HEK293 (cell line): ENCODE data around the gene MYBPC3.

Source experiments
- REPIN1 ChIP-seq: fragments of 450-650 bp; formaldehyde crosslinking; IDR thresholded peaks from 2 replicates; pipeline ENCODE4 v1.5.1; 2017; ENCODE audit warnings: missing biosample characterization, missing genetic modification characterization, low read depth
- YY1 ChIP-seq: fragments of 450-650 bp; formaldehyde crosslinking; IDR thresholded peaks from 2 replicates; pipeline ENCODE4 v1.5.1; 2018; ENCODE audit warnings: missing biosample characterization, missing genetic modification characterization
- ZNF121 ChIP-seq: fragments of 450-650 bp; formaldehyde crosslinking; IDR thresholded peaks from 2 replicates; pipeline ENCODE4 v1.5.1; 2016; ENCODE audit warnings: missing biosample characterization, missing genetic modification characterization
- ZNF133 ChIP-seq: fragments of 450-650 bp; formaldehyde crosslinking; IDR thresholded peaks from 2 replicates; pipeline ENCODE4 v1.5.1; 2016; ENCODE audit warnings: missing biosample characterization, missing genetic modification characterization
- ZNF146 ChIP-seq: fragments of 450-650 bp; formaldehyde crosslinking; IDR thresholded peaks from 2 replicates; pipeline ENCODE4 v1.5.1; 2016; ENCODE audit warnings: missing biosample characterization, missing genetic modification characterization
- ZNF335 ChIP-seq: fragments of 450-650 bp; formaldehyde crosslinking; conservative IDR thresholded peaks from 2 replicates; pipeline ENCODE4 v1.5.1; 2016; ENCODE audit warnings: missing biosample characterization, missing genetic modification characterization
- ZNF514 ChIP-seq: fragments of 450-650 bp; formaldehyde crosslinking; IDR thresholded peaks from 2 replicates; pipeline ENCODE4 v1.5.1; 2016; ENCODE audit warnings: missing biosample characterization, missing genetic modification characterization
- ZNF560 ChIP-seq: fragments of 450-650 bp; formaldehyde crosslinking; IDR thresholded peaks from 2 replicates; pipeline ENCODE4 v1.5.1; 2017; ENCODE audit warnings: missing biosample characterization, missing genetic modification characterization, borderline replicate concordance
- ZNF561 ChIP-seq: fragments of 450-650 bp; IDR thresholded peaks from 2 replicates; pipeline ENCODE4 v1.5.1; 2018; ENCODE audit warnings: missing biosample characterization, missing genetic modification characterization, borderline replicate concordance
- ZNF600 ChIP-seq: fragments of 450-650 bp; formaldehyde crosslinking; IDR thresholded peaks from 2 replicates; pipeline ENCODE4 v1.5.1; 2016; ENCODE audit warnings: missing biosample characterization, missing genetic modification characterization
- TF ChIP-seq, protein P1 (sequence below): sonication (generic); formaldehyde crosslinking; IDR thresholded peaks from 2 replicates; pipeline ENCODE4 v1.8.1; 2022; ENCODE audit warnings: mild to moderate bottlenecking, moderate library complexity, missing genetic modification reagents
- TF ChIP-seq, protein P2 (sequence below): fragments of 450-650 bp; formaldehyde crosslinking; IDR thresholded peaks from 2 replicates; pipeline ENCODE4 v1.5.1; 2016; ENCODE audit warnings: missing biosample characterization, missing genetic modification characterization
- TF ChIP-seq, protein P3 (sequence below): fragments of 450-650 bp; formaldehyde crosslinking; IDR thresholded peaks from 2 replicates; pipeline ENCODE4 v1.5.1; 2016; ENCODE audit warnings: missing biosample characterization, missing genetic modification characterization
- TF ChIP-seq, protein P4 (sequence below): fragments of 450-650 bp; formaldehyde crosslinking; IDR thresholded peaks from 2 replicates; pipeline ENCODE4 v1.5.1; 2016; ENCODE audit warnings: missing biosample characterization, missing genetic modification characterization

DNA sequence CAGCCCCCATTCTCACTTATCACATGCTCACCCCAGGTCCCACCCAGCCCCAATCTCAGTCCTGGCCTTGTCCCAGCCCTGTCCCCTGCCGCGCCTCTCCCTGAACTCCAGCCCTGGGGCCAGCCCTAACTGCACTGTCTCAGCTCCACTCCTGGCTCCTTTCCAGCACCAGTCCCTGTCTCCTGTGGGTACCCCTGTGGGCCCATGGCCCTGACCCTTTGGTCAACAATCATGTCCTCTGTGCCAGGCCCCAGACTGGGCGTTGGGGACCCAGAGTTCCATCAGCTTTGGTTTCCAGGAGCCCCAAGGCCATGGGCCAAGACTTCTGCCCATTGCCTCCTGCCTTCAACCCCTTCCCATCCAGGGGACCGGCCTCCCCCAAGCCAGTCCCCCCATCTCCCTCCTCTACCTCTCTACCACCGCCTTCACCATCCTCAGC, 25.1 kb upstream of the MYBPC3 start:
- TF ChIP-seq, protein P1, sequence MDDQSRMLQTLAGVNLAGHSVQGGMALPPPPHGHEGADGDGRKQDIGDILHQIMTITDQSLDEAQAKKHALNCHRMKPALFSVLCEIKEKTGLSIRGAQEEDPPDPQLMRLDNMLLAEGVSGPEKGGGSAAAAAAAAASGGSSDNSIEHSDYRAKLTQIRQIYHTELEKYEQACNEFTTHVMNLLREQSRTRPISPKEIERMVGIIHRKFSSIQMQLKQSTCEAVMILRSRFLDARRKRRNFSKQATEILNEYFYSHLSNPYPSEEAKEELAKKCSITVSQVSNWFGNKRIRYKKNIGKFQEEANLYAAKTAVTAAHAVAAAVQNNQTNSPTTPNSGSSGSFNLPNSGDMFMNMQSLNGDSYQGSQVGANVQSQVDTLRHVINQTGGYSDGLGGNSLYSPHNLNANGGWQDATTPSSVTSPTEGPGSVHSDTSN (CRISPR knock-in tag): no peak
- TF ChIP-seq, protein P2, sequence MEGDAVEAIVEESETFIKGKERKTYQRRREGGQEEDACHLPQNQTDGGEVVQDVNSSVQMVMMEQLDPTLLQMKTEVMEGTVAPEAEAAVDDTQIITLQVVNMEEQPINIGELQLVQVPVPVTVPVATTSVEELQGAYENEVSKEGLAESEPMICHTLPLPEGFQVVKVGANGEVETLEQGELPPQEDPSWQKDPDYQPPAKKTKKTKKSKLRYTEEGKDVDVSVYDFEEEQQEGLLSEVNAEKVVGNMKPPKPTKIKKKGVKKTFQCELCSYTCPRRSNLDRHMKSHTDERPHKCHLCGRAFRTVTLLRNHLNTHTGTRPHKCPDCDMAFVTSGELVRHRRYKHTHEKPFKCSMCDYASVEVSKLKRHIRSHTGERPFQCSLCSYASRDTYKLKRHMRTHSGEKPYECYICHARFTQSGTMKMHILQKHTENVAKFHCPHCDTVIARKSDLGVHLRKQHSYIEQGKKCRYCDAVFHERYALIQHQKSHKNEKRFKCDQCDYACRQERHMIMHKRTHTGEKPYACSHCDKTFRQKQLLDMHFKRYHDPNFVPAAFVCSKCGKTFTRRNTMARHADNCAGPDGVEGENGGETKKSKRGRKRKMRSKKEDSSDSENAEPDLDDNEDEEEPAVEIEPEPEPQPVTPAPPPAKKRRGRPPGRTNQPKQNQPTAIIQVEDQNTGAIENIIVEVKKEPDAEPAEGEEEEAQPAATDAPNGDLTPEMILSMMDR (tag by site-specific recombination): no peak
- TF ChIP-seq ZNF146: no peak
- TF ChIP-seq, protein P3, sequence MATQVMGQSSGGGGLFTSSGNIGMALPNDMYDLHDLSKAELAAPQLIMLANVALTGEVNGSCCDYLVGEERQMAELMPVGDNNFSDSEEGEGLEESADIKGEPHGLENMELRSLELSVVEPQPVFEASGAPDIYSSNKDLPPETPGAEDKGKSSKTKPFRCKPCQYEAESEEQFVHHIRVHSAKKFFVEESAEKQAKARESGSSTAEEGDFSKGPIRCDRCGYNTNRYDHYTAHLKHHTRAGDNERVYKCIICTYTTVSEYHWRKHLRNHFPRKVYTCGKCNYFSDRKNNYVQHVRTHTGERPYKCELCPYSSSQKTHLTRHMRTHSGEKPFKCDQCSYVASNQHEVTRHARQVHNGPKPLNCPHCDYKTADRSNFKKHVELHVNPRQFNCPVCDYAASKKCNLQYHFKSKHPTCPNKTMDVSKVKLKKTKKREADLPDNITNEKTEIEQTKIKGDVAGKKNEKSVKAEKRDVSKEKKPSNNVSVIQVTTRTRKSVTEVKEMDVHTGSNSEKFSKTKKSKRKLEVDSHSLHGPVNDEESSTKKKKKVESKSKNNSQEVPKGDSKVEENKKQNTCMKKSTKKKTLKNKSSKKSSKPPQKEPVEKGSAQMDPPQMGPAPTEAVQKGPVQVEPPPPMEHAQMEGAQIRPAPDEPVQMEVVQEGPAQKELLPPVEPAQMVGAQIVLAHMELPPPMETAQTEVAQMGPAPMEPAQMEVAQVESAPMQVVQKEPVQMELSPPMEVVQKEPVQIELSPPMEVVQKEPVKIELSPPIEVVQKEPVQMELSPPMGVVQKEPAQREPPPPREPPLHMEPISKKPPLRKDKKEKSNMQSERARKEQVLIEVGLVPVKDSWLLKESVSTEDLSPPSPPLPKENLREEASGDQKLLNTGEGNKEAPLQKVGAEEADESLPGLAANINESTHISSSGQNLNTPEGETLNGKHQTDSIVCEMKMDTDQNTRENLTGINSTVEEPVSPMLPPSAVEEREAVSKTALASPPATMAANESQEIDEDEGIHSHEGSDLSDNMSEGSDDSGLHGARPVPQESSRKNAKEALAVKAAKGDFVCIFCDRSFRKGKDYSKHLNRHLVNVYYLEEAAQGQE (tag by site-specific recombination): no peak
- TF ChIP-seq ZNF133 (tag by site-specific recombination): no peak
- TF ChIP-seq ZNF600 (tag by site-specific recombination): no peak
- no peak for TF ChIP-seq ZNF335 (tag by site-specific recombination)
- no peak for TF ChIP-seq REPIN1 (tag by site-specific recombination)
- no peak for TF ChIP-seq ZNF514 (tag by site-specific recombination)
- TF ChIP-seq, protein P4, sequence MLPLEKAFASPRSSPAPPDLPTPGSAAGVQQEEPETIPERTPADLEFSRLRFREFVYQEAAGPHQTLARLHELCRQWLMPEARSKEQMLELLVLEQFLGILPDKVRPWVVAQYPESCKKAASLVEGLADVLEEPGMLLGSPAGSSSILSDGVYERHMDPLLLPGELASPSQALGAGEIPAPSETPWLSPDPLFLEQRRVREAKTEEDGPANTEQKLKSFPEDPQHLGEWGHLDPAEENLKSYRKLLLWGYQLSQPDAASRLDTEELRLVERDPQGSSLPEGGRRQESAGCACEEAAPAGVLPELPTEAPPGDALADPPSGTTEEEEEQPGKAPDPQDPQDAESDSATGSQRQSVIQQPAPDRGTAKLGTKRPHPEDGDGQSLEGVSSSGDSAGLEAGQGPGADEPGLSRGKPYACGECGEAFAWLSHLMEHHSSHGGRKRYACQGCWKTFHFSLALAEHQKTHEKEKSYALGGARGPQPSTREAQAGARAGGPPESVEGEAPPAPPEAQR (tag by site-specific recombination): no peak
- no peak for TF ChIP-seq YY1 (tag by site-specific recombination)
- no peak for TF ChIP-seq ZNF561
- no peak for TF ChIP-seq ZNF121 (tag by site-specific recombination)
- TF ChIP-seq ZNF560 (tag by site-specific recombination): no peak
